HK-2 (cell line): Measurements from ENCODE around the gene TBL1X.

Source experiments
- DNase-seq: peaks from one replicate; pipeline ENCODE4 v3.0.0-alpha.2; 2018; ENCODE audit not compliant: unreplicated experiment

Gene TBL1X

DNA sequence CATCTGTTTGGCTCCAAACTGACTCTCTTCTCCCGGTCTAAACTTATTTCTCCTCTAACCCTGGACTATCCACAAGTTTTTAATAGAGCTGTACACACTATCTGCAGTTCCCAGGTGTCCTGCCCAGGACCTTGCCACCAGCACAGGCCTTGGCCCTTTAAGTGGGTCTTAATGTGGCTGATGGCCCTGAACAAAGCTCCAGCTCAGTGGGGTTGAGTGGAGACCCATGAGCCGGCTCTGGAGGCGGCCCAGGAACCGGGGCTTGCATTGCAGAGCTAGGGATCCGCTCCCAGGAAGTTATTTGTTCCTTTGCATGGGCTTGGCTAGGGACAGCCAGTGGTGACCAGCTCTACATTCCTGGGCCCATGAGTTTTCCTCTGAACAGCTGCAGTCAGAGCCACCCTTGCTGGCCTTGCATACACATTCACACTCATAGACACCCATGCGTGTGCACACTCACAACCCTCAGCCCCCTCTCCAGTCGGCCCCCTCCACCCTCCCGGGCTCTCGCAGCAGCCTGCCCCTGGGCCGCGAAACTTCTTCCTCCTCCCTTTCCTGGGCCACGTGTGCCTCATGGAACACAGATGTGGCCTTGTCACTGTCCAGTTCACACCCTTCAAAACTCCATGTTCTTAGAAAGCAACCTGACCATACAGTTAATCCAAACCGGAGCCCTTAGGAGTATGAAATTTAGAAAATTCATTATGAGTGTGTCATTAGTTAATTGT is 242.6 kb downstream of the TBL1X start:
- no peak for DNase-seq

- no peak for DNase-seq
These were observed 243.2 kb downstream of the TBL1X start for GRCh38 chrX:9708086-9708485.

DNA sequence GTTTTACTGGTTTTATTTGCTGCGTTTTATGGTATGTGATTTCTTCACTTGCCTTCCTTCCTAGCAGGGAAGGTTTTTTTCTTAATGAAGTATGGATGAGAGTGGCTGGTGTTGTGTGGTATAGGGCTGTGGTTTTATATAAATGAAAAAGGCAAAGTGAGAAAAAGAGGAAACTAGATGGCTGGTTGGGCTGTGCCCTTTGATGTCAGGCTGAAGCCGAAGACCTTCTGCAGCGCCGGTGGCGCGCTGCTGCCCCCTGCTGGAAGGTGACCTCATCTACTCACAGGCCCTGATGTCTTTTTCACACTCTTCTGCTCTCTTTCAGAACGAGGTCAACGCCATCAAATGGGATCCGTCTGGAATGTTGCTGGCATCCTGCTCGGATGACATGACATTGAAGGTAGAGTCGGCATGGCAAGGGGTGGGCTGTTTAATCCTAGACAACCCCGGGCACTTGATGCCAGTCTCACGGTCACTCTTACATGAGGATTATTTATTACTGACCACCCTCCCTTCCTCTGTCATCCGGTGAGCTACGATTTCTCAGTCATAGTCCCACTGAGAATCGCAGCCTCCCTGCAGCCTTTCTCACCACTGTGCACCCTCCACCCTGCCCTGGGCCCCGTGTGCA is 244.2 kb downstream of the TBL1X start:
- peak; percentile 72 for DNase-seq

DNA sequence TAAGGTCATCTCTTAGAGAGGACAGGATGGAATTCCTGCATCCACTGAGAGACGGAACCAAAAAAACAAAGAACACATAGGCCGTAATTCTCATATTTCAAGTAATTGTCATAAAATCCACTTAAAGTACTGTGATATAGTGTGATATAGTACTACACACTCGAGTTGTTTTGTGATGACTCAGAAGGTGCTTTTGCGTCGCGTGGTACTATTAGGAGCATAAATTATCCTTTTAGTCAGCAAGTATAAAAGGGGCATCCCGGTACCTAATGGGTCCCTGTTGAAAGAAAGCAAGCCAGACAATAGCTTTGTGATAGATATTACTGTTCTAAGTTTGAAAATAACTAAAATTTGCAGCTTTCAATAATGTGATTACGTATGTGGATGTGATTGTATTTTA is 245.5 kb downstream of the TBL1X start:
- DNase-seq, result no peak

GRCh38 chrX:9717376-9717775 is 252.5 kb downstream of the TBL1X start:
- no peak for DNase-seq

DNA sequence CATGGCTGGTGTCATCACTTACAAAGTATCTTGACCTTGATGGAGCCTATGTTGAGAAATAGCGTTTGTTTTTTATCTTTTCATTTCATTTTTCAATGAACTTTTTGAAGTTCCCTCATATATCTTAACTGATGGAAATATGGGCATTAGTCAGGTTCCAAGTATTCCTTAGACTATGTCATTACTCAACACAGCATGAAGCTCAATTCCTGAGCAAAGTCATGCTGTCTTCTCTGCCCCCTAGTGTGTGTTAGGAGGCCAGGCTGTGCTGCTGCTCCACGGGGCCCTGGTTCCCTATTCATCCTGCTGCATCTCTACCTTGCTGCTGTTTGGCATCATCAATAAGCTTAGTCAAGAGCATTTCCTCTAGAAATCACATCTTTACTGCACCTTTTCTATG is 259.9 kb downstream of the TBL1X start:
- DNase-seq, result no peak

DNA sequence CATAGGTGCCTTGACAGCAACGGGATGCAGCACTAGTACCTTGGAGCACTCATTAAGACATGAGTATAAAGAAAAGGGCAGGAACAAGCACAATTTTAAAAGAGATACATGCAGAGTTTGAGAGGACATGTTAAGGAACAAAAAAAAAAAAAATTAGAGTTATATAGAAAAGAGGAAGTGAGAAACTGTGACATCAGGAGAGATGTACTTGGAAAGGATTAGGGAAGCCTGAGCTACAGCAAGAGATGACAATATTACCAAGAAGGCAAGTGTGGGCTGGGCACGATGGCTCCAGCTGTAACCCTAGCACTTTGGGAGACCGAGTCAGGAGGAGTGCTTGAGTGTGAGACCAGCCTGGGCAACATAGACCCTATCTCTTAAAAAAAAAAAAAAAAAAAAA is 263.4 kb downstream of the TBL1X start:
- DNase-seq, result no peak

DNA sequence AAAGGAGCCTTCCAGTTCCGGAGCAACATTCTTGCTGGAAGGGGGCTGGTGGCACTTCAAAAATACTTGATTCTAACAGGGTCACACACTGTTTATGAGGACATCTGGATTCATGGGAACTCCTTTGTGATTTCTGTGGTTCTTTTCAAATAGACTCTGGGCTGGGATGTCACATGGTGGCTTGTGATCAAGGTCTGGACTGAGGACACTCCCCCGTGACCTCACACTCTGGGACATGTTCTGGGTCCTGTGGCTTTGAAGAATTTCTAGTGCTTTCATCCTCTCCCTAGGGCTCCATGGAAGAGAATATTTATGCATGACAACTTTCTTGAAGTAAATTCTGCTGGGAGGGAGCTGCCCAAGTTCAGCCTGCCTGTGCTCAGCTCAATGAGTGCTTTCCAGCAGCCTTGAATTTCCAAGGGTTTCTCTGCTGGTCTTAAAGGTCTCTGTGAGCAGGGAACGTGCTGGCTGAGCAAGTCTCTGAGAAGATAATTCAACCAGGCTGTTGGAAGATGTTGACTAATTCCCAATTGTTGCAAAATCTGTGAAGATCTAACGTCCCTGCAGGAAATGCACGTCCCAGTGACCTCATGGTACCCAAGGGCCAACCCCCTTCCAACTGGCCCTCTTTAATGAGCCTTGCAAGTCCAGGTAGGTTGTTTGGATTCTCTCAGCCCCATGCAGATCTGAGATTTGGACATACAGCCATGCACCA is 264.5 kb downstream of the TBL1X start:
- DNase-seq, result no peak

- DNase-seq, result no peak
These were observed 265.2 kb downstream of the TBL1X start for GRCh38 chrX:9730078-9730477.

DNA sequence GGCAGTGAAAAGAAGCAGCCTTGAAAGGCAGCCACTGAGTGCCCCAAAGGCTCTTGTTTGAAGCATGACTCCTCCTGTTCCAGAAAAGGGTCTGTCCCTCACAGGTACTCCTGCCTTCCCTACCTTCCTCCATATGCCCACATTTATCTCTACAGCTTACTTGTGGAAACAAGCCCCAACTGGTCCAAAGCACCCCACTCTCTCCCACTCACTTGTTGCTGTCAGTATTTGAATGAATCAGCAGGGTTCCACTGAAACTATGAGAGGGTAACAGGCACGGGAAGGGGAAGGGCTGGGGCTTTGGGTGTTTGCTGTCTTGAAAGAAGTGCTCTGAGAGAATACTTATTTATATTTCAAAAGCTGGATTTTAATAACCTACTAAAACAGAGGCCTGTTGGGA is 265.9 kb downstream of the TBL1X start:
- no peak for DNase-seq

DNA sequence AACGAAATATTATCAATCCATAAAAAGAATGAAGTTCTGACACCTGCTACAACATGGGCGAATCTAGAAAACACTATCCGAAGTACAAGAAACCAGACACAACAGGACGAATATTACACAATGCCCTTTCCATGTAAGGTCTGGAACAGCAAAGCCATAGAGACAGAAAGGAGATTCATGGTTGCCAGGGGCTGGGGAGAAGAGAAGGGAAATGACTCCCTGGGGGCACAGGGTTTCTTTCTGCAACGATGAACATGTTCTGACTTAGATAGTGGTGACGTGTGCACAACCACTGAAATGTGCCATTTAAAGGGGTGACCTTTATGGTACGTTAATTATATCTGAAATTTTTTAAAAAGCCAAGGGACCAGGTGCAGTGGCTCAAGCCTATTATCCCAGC is 272.5 kb downstream of the TBL1X start:
- no peak for DNase-seq

- DNase-seq, result no peak
These were observed 273.3 kb downstream of the TBL1X start for GRCh38 chrX:9738151-9738550.

DNA sequence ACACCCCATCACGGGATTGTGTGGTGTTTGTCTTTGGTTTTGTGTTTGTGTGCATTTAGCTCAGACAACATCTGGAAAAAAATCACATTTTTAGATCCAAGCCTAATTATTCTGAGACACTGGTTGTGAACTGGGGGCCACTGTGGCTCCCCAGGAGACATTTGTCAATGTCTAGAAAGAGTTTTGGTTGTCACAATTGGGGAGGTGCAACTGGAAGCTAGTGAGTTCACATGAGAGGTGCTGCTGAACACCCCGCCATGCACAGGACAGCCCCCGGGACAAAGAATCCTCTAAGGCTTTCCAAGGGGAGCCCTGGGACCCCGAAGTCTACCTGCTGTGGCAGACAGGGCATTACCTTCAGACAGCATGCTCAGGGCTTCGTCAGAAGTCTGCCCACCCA is 274.3 kb downstream of the TBL1X start:
- no peak for DNase-seq

DNA sequence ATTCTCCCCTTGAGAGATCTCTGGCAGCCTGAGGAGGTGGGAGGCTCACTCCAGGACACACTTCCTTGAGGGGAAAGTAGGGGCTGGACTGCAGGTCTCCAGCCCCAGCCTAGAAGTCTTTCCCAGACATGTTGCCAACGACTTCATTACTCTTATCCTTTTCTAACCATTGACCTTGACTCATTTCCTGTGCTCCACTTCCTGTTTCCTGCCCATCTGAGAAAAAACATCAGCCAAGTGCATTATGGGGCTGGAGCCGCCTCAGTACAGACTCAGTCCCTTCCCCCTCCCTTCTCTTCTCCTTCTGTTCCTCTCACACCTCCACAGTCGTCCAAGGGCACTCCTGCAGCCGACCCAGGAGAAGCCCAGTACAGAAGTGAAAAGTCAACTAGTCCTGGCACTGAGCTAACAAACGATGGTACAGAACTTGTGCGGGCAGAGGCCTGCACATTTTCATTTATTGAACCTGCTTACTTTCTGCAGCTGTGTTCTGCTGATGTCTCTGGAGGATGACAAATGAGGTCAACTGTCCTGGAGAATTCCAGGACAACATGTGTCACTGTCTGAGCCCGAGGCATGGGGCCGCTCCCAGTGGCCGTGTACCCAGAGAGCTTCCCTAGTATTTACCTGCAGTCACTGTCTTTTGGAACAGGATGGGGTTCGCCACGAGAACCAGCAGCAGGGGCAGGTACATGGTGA is 280.7 kb downstream of the TBL1X start:
- no peak for DNase-seq

- DNase-seq, result no peak
These were observed 281.5 kb downstream of the TBL1X start for GRCh38 chrX:9746148-9746888.

DNA sequence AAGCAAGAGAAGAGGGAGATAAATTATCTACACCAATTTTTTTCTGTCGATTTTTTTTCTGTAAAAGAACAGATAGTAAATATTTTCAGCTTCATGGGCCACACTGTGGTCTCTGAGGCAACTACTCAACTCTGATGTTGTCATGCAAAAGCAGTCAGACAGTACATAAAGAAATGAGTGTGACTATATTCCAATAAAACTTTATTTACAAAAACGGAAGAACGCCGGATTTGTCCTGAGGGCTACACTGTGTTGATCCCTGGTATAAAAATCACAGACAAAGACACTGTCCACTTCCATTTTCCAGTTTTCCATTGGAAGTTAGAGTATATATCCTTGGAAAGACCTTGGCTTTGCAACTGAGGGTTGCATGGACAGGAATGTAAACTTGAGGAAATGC is 282.8 kb downstream of the TBL1X start:
- DNase-seq, result no peak

- no peak for DNase-seq
These were observed 284.4 kb downstream of the TBL1X start for GRCh38 chrX:9749146-9749692.

DNA sequence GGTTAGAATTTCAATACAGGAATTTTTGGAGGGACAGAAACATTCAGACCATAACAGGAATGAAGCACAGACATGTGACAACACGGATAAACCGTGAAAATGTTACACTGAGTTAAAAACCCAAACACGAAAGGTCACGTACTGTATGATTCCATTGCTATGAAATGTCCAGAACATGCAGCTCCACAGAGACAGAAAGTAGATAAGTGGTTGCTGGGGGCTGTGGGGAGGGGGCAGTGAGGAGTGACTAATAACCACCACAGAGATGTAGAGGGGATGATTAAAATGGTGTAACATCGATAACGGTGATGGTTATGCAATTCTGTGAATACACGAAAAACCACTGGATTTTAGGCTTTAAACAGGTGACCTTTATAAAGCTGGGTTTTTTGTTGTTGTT is 292.5 kb downstream of the TBL1X start:
- DNase-seq, result no peak

DNA sequence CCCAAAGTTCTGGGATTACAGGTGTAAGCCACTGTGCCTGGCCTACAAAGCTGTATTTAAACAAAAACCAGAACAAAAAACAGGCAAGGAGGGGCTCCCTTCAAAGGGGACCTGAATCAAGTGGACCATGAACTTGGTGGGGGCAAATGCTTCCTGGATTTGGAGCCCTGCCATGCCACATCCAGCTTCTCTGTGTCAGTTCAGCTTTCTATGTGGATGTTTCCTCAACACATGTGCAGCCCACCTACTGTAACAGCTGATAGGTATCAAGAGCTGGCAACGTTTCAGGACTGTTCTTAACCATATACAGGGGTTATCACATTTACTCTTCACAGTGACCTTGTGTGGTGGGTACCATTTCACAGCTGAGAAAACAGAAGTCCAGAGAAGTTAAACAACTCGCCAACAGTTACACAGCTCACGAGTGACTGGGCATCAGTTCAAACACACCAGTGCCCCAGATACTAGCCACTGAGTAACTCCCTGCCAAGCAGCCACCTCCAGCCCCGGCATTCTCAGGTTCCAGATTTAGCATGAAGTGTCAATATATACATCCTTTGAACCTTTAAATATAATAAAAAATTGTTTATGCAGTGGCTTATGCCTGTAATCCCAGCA is 293.3 kb downstream of the TBL1X start:
- DNase-seq, result no peak

DNA sequence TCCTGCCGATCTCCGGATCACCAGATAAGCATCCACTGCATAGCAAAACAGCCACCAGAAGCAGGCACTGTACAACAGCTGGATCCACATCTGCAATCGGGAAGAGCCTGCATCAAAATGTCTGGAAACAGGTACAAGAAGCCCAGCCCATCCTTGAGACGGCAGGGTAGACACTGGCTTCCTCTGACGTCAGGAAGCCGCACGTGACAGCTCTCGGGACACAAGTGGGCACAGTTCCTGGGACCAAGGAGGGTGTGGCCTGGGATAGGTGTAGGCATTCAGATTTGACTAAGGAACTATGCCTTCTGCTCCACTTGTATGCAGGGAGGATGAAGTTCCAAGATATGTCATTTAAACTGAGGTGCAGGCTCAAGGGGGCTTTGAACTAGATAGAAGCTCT is 294.5 kb downstream of the TBL1X start:
- DNase-seq, result no peak
